Cardiac muscle cell (in vitro differentiated cells and primary cell): ENCODE results near the gene PAK2. TPM values are rescaled to one million over a fixed set of nuclear protein-coding genes. Genes with fewer than 3 reads are reported as not detected.

ENCODE experiments used
- DNase-seq, 2 donors: peaks; one replicate each; pipeline versions ENCODE4 v3.0.0 to v3.0.0-alpha.2; 2010 to 2017; ENCODE audit warnings: low read depth in 1 of 2, low spot score in 1 of 2
- H3K27ac ChIP-seq: fragments of 200-600 bp; sonication (generic); 2 replicates; pipeline ENCODE4 v1.5.1; 2016
- H3K27me3 ChIP-seq: fragments of 200-600 bp; sonication (generic); 2 replicates; pipeline ENCODE4 v1.6.0; 2016; ENCODE audit warnings: control low read depth
- H3K36me3 ChIP-seq: fragments of 200-600 bp; sonication (generic); 2 replicates; pipeline ENCODE4 v1.5.1; 2016; ENCODE audit warnings: control low read depth
- H3K4me1 ChIP-seq: fragments of 200-600 bp; sonication (generic); 2 replicates; pipeline ENCODE4 v1.8.1; 2017; ENCODE audit warnings: low read depth, mild to moderate bottlenecking, mixed run types
- H3K4me3 ChIP-seq: fragments of 200-600 bp; sonication (generic); 2 replicates; pipeline ENCODE4 v1.5.1; 2016; ENCODE audit warnings: mild to moderate bottlenecking
- H3K9me3 ChIP-seq: fragments of 200-600 bp; sonication (generic); 2 replicates; pipeline ENCODE4 v1.5.1; 2017; ENCODE audit warnings: low read depth, mild to moderate bottlenecking, control low read depth
- polyA plus RNA-seq: library from polyadenylated mRNA; unstranded; fragments of >200 nt; fragmentation: Nextera tagmentation; extraction: Ambion mirVana; gene quantifications from 2 replicates; pipeline ENCODE4 v1.2.1, GENCODE V29; 2016
- total RNA-seq: library from RNA; depleted of rRNA; stranded (reverse); fragments of >200 nt; gene quantifications from 2 replicates; pipeline ENCODE4 v1.2.3, GENCODE V29; 2016
- TF ChIP-seq, protein P1 (sequence below): IDR thresholded peaks from 2 replicates; pipeline ENCODE4 v1.5.1; 2012; ENCODE audit warnings: low read depth, mild to moderate bottlenecking, low read length

PAK2 gene
- total and polyA plus RNA-seq, 2 experiments from 2014 or later: 18.5 to 48.6 TPM

- Histone ChIP-seq H3K27me3 (no peaks in the 10 kb centered on the region), H3K36me3 (no peaks in the 10 kb centered on the region), H3K4me1 (peaks cover 11% of the 10 kb centered on the region), H3K4me3 (no peak overlapping the region), H3K9me3 (no peaks in the 10 kb centered on the region), H3K27ac (peak overlapping the region; percentile 71)
- no peak for DNase-seq
- TF ChIP-seq, protein P1, sequence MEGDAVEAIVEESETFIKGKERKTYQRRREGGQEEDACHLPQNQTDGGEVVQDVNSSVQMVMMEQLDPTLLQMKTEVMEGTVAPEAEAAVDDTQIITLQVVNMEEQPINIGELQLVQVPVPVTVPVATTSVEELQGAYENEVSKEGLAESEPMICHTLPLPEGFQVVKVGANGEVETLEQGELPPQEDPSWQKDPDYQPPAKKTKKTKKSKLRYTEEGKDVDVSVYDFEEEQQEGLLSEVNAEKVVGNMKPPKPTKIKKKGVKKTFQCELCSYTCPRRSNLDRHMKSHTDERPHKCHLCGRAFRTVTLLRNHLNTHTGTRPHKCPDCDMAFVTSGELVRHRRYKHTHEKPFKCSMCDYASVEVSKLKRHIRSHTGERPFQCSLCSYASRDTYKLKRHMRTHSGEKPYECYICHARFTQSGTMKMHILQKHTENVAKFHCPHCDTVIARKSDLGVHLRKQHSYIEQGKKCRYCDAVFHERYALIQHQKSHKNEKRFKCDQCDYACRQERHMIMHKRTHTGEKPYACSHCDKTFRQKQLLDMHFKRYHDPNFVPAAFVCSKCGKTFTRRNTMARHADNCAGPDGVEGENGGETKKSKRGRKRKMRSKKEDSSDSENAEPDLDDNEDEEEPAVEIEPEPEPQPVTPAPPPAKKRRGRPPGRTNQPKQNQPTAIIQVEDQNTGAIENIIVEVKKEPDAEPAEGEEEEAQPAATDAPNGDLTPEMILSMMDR: no peak
These were observed 33.2 kb downstream of the PAK2 start for GRCh38 chr3:196772897-196773296.

DNA sequence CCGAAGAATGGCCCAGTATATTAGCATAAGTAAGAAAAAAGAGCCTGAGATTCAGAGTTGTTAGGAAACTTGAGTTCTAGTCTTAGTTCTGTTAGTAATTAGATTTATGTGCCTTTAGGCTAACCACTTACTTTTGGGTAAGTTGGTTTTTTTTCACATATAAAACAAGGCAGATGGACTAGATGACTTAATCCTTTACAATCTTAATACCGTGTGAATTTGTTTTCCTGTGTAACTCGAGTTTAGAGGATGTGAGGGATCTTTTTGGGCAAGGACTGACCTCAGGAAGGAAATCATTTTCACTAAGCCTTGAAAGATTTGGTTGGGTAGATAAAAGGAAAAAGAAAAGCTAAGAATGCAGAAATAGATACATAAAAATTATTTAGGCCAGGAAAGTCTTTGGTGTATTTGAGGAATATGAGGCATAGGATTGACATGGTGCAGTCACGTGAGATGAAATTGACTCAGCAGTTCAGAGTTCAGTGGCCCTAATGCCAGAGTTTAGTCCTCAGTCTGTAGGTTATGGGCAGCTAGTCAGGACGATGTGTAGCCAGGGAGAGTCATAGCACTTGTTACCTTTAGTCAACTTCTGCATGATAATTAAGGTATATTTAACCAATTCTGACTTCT, 34.6 kb downstream of the PAK2 start:
- Histone ChIP-seq H3K27me3 (no peaks in the 10 kb centered on the region), H3K9me3 (no peaks in the 10 kb centered on the region), H3K4me1 (peaks cover 11% of the 10 kb centered on the region), H3K4me3 (no peak overlapping the region), H3K36me3 (no peaks in the 10 kb centered on the region), H3K27ac (no peak overlapping the region)
- DNase-seq: peak in 1 of 2 donors; percentile 15
- TF ChIP-seq, protein P1: no peak

DNA sequence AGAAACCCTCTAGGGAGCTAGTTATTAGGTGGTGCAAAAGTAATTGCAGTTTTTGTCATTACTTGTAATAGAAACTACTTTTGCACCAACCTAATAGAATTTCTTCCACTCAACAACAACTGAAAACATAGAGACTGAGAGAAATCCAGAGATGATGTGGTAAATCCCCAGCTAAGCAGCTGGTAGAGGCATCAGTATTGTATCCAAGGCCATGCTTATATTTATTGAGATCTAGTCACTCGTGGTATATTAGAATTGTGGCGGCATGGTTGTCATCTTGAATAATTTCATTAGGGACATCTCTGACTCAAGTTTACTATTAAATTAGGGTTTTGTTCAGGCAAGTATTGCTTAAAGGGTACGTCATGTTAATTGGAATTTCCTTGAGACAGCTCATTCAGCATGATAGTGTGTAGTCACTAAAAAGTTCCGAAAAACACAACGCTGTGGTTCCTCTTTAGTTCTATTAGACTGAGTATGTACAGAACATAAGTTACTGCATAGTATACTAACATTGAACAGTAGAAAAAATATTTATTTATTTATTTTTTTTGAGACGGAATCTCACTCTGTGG, 35.3 kb downstream of the PAK2 start:
- Histone ChIP-seq H3K4me3 (no peak overlapping the region), H3K9me3 (no peaks in the 10 kb centered on the region), H3K4me1 (peaks cover 11% of the 10 kb centered on the region), H3K27ac (no peak overlapping the region), H3K27me3 (no peaks in the 10 kb centered on the region), H3K36me3 (no peaks in the 10 kb centered on the region)
- peak in 1 of 2 donors; percentile 33 for DNase-seq
- TF ChIP-seq, protein P1: no peak

GRCh38 chr3:196775938-196776337, 36.3 kb downstream of the PAK2 start:
- peaks cover 11% of the 10 kb centered on the region for H3K4me1 ChIP-seq
- H3K36me3 ChIP-seq: no peaks in the 10 kb centered on the region
- H3K4me3 ChIP-seq: no peak overlapping the region
- no peak overlapping the region for H3K27ac ChIP-seq
- DNase-seq: no peak
- H3K27me3 ChIP-seq: no peaks in the 10 kb centered on the region
- TF ChIP-seq, protein P1: no peak
- no peaks in the 10 kb centered on the region for H3K9me3 ChIP-seq

- Histone ChIP-seq H3K36me3 (no peaks in the 10 kb centered on the region), H3K4me1 (peaks cover 6% of the 10 kb centered on the region), H3K4me3 (no peak overlapping the region), H3K27me3 (no peaks in the 10 kb centered on the region), H3K27ac (no peak overlapping the region), H3K9me3 (no peaks in the 10 kb centered on the region)
- DNase-seq: no peak
- TF ChIP-seq, protein P1: no peak
These were observed 38.2 kb downstream of the PAK2 start for GRCh38 chr3:196777836-196778235.
